WTC11 (cell line): ENCODE measurements around the gene TUBA3C.

Experiments
- AFF4 ChIP-seq: sonication (generic); formaldehyde crosslinking; IDR thresholded peaks from 2 replicates; pipeline ENCODE4 v1.8.1; 2023; ENCODE audit warnings: mild to moderate bottlenecking, missing genetic modification reagents, borderline replicate concordance
- CTCF ChIP-seq: fragments of 200-600 bp; IDR thresholded peaks from 2 replicates; pipeline ENCODE4 v1.8.0; 2022; ENCODE audit warnings: antibody characterized with exemption
- IRF2 ChIP-seq: sonication (generic); formaldehyde crosslinking; IDR thresholded peaks from 2 replicates; pipeline ENCODE4 v1.8.0; 2022; ENCODE audit warnings: low read depth, missing genetic modification reagents, borderline replicate concordance
- MAX ChIP-seq: sonication (generic); formaldehyde crosslinking; IDR thresholded peaks from 2 replicates; pipeline ENCODE4 v1.8.0; 2022; ENCODE audit warnings: mild to moderate bottlenecking, missing genetic modification reagents
- MXD4 ChIP-seq: fragments of 250-450 bp; sonication (Bioruptor Pico); IDR thresholded peaks from 2 replicates; pipeline ENCODE4 v1.8.0; 2021; ENCODE audit warnings: mild to moderate bottlenecking, moderate library complexity, borderline replicate concordance
- NFYB ChIP-seq: sonication (generic); formaldehyde crosslinking; conservative IDR thresholded peaks from 2 replicates; pipeline ENCODE4 v1.8.0; 2022; ENCODE audit warnings: low read depth, missing genetic modification reagents
- USF1 ChIP-seq: sonication (generic); formaldehyde crosslinking; IDR thresholded peaks from 2 replicates; pipeline ENCODE4 v1.8.0; 2022; ENCODE audit warnings: mild to moderate bottlenecking, missing genetic modification reagents
- ZBTB21 ChIP-seq: sonication (generic); formaldehyde crosslinking; IDR thresholded peaks from 2 replicates; pipeline ENCODE4 v1.8.1; 2023; ENCODE audit warnings: mild to moderate bottlenecking, missing genetic modification reagents, borderline replicate concordance
- ZNF317 ChIP-seq: sonication (generic); formaldehyde crosslinking; IDR thresholded peaks from 2 replicates; pipeline ENCODE4 v1.8.1; 2023; ENCODE audit warnings: low read depth, mild to moderate bottlenecking, moderate library complexity, missing genetic modification reagents, borderline replicate concordance
- ZNF396 ChIP-seq: fragments of 250-450 bp; sonication (Bioruptor Pico); IDR thresholded peaks from 2 replicates; pipeline ENCODE4 v1.8.0; 2021; ENCODE audit warnings: mild to moderate bottlenecking, moderate library complexity, borderline replicate concordance
- TF ChIP-seq, protein P1 (sequence below): sonication (generic); formaldehyde crosslinking; IDR thresholded peaks from 2 replicates; pipeline ENCODE4 v1.8.0; 2022; ENCODE audit warnings: mild to moderate bottlenecking, missing genetic modification reagents
- TF ChIP-seq, protein P2 (sequence below): sonication (generic); formaldehyde crosslinking; IDR thresholded peaks from 2 replicates; pipeline ENCODE4 v1.8.1; 2022; ENCODE audit warnings: mild to moderate bottlenecking, moderate library complexity, missing genetic modification reagents
- TF ChIP-seq, protein P3 (sequence below): sonication (generic); formaldehyde crosslinking; IDR thresholded peaks from 2 replicates; pipeline ENCODE4 v1.8.1; 2022; ENCODE audit warnings: low read depth, missing genetic modification reagents, borderline replicate concordance

DNA sequence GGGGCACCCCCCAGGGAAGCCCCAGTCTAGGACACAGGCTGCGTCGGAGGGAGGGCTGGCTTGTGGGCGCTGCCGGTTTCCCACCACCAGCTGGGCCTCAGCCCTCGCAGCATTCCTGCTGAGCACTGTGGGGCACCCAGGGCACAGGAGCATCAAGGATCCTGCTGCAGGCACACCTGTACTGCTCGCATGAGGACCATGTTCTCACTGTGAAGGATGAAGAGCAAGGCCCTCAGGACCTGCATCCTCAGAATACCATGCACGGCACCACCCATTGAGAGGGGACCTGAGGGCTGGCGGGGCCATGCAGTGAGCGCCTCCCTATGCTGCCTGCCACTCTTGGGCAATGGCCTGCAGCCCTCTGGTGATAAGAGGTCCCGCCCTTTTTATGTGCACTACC lies 31.4 kb downstream of the TUBA3C start:
- TF ChIP-seq CTCF (no peak), USF1 (CRISPR knock-in tag) (no peak), AFF4 (CRISPR knock-in tag) (no peak), ZNF317 (CRISPR knock-in tag) (no peak), MAX (CRISPR knock-in tag) (no peak), IRF2 (CRISPR knock-in tag) (no peak), ZNF396 (no peak), ZBTB21 (CRISPR knock-in tag) (no peak), NFYB (CRISPR knock-in tag) (no peak), MXD4 (CRISPR knock-in tag) (no peak)
- TF ChIP-seq, protein P1, sequence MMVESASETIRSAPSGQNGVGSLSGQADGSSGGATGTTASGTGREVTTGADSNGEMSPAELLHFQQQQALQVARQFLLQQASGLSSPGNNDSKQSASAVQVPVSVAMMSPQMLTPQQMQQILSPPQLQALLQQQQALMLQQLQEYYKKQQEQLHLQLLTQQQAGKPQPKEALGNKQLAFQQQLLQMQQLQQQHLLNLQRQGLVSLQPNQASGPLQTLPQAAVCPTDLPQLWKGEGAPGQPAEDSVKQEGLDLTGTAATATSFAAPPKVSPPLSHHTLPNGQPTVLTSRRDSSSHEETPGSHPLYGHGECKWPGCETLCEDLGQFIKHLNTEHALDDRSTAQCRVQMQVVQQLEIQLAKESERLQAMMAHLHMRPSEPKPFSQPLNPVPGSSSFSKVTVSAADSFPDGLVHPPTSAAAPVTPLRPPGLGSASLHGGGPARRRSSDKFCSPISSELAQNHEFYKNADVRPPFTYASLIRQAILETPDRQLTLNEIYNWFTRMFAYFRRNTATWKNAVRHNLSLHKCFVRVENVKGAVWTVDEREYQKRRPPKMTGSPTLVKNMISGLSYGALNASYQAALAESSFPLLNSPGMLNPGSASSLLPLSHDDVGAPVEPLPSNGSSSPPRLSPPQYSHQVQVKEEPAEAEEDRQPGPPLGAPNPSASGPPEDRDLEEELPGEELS (CRISPR knock-in tag), result no peak
- TF ChIP-seq, protein P2, sequence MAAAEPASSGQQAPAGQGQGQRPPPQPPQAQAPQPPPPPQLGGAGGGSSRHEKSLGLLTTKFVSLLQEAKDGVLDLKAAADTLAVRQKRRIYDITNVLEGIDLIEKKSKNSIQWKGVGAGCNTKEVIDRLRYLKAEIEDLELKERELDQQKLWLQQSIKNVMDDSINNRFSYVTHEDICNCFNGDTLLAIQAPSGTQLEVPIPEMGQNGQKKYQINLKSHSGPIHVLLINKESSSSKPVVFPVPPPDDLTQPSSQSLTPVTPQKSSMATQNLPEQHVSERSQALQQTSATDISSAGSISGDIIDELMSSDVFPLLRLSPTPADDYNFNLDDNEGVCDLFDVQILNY (CRISPR knock-in tag), result no peak
- TF ChIP-seq, protein P3, sequence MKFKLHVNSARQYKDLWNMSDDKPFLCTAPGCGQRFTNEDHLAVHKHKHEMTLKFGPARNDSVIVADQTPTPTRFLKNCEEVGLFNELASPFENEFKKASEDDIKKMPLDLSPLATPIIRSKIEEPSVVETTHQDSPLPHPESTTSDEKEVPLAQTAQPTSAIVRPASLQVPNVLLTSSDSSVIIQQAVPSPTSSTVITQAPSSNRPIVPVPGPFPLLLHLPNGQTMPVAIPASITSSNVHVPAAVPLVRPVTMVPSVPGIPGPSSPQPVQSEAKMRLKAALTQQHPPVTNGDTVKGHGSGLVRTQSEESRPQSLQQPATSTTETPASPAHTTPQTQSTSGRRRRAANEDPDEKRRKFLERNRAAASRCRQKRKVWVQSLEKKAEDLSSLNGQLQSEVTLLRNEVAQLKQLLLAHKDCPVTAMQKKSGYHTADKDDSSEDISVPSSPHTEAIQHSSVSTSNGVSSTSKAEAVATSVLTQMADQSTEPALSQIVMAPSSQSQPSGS, result no peak
